Uterus (tissue), 4 donors: ENCODE results near the gene CUTC. TPM values are rescaled to one million over a fixed set of nuclear protein-coding genes. Genes with fewer than 3 reads are reported as not detected.

Source experiments
- DNase-seq, 2 donors: peaks; one replicate each; pipeline ENCODE4 v3.0.0-alpha.2; 2019 to 2020
- H3K27ac ChIP-seq, 2 donors: fragments of 200-600 bp; sonication (generic); 1 replicate in 1 of 2; 2 replicates in 1 of 2; pipeline ENCODE4 v1.5.1; 2016 to 2018
- H3K27me3 ChIP-seq, 2 donors: fragments of 200-600 bp; sonication (generic); one replicate each; pipeline ENCODE4 v1.5.1; 2018 to 2019; ENCODE audit warnings: control low read depth in 1 of 2
- H3K36me3 ChIP-seq, 2 donors: fragments of 200-600 bp; sonication (generic); one replicate each; pipeline ENCODE4 v1.5.1; 2019; ENCODE audit warnings: control low read depth in 1 of 2
- H3K4me1 ChIP-seq, 2 donors: fragments of 200-600 bp; sonication (generic); one replicate each; pipeline ENCODE4 v1.5.1; 2018 to 2019; ENCODE audit warnings: control low read depth in 1 of 2
- H3K4me3 ChIP-seq, 2 donors: fragments of 200-600 bp; sonication (generic); 1 replicate in 1 of 2; 2 replicates in 1 of 2; pipeline ENCODE4 v1.5.1; 2018 to 2019; ENCODE audit warnings: mild to moderate bottlenecking in 1 of 2
- H3K9me3 ChIP-seq, 2 donors: fragments of 200-600 bp; sonication (generic); one replicate each; pipeline ENCODE4 v1.5.1; 2019; ENCODE audit warnings: control low read depth in 1 of 2
- POLR2A ChIP-seq, 2 donors: fragments of 450-650 bp; IDR thresholded peaks; one replicate each; pipeline ENCODE4 v1.6.1; 2016; ENCODE audit warnings: antibody characterized with exemption in 2 of 2, mild to moderate bottlenecking in 1 of 2, moderate library complexity in 1 of 2
- intact Hi-C: fragments of 100-400 bp; cut with DNase I; formaldehyde crosslinking; loops from one replicate; pipeline ENCODE4 v1.15.1; 2023; ENCODE audit warnings: low total_unique reads
- total RNA-seq, 4 donors: library from RNA; depleted of rRNA in 3 of 4; stranded (reverse); fragments of >200 nt in 3 of 4; gene quantifications; one replicate each; pipeline versions ENCODE4 v1.1.0 to v1.2.4, GENCODE V29; 2014 to 2023
- TF ChIP-seq, protein P1 (sequence below), 4 experiments: fragments of 200-600 bp in 2 of 4; fragments of 450-650 bp in 2 of 4; sonication (generic) in 2 of 4; IDR thresholded peaks; one replicate each; pipeline ENCODE4 v1.5.1; 2016 to 2019; ENCODE audit warnings: antibody characterized with exemption in 4 of 4, mild to moderate bottlenecking in 2 of 4, moderate library complexity in 1 of 4
- donor health status: DM: yes; HTN: yes; CAD: no.

Gene CUTC
- total RNA-seq, 4 donors from 2014 or later = 4.4 to 26.6 (median 14.4) TPM

DNA sequence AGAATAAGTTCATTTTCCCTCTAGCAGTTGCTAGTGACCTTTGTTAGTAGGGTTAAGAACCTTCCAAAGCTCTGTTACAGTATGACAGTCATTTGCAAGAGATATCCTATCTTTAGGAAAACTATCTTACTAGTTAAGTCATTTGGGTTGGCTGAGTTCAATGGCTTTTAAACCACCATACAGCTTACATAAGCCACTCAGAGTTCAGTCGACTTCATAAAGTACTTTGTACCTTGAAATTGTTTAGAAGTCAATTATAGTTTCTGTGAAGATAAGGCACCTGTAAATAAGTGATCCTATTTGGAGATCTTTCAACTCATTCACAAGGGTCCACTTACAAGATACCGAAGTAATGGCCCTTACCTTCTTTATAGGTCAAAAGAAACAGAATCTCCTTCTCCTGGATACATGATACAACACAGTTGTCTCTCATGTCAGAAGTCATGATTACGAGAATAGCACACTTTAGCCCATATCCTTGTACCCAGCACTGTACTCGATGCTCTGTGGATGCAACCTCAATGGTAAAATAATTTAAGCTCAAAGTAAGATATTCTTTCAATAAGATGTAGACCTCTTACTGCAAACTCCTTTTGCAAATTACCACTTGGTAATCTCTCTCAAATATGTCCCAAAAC is 38.5 kb downstream of the CUTC start:
- Histone ChIP-seq H3K36me3 (no peaks in the 10 kb centered on the region), H3K9me3 (no peaks in the 10 kb centered on the region), H3K4me1 (no peaks in the 10 kb centered on the region), H3K4me3 (no peak overlapping the region), H3K27me3 (no peaks in the 10 kb centered on the region), H3K27ac (no peak overlapping the region)
- TF ChIP-seq POLR2A (IDR thresholded peaks at IDR 0.05) = no peak
- TF ChIP-seq, protein P1, sequence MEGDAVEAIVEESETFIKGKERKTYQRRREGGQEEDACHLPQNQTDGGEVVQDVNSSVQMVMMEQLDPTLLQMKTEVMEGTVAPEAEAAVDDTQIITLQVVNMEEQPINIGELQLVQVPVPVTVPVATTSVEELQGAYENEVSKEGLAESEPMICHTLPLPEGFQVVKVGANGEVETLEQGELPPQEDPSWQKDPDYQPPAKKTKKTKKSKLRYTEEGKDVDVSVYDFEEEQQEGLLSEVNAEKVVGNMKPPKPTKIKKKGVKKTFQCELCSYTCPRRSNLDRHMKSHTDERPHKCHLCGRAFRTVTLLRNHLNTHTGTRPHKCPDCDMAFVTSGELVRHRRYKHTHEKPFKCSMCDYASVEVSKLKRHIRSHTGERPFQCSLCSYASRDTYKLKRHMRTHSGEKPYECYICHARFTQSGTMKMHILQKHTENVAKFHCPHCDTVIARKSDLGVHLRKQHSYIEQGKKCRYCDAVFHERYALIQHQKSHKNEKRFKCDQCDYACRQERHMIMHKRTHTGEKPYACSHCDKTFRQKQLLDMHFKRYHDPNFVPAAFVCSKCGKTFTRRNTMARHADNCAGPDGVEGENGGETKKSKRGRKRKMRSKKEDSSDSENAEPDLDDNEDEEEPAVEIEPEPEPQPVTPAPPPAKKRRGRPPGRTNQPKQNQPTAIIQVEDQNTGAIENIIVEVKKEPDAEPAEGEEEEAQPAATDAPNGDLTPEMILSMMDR (IDR thresholded peaks at IDR 0.05) = no peak
- intact Hi-C loops = no loop called here
- DNase-seq = no peak

DNA sequence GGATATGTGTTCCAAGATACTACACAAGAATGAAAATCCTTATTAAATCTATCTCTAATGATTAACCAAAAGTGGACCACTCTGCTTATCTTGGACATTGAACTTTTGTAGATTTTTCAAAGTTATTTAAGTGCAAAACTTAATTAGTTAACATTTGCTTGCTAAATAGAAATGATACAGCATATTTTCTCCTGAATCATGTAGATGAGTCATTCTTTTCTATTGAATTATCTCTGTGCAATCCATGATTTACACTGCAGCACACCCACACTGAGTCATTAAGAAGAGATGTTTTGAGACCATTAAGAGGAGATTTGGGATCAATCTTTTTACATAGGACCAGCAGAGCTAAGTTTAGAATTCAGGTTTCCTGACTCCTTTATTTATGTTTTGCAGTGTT is 43.8 kb downstream of the CUTC start:
- H3K4me3 ChIP-seq = no peak overlapping the region
- DNase-seq = no peak
- intact Hi-C loops = no loop called here
- H3K9me3 ChIP-seq = no peaks in the 10 kb centered on the region
- H3K27ac ChIP-seq = peak overlapping the region in 1 of 2 donors; percentile 45
- no peak for TF ChIP-seq POLR2A (IDR thresholded peaks at IDR 0.05)
- H3K4me1 ChIP-seq = no peaks in the 10 kb centered on the region
- H3K36me3 ChIP-seq = no peaks in the 10 kb centered on the region
- H3K27me3 ChIP-seq = no peaks in the 10 kb centered on the region

DNA sequence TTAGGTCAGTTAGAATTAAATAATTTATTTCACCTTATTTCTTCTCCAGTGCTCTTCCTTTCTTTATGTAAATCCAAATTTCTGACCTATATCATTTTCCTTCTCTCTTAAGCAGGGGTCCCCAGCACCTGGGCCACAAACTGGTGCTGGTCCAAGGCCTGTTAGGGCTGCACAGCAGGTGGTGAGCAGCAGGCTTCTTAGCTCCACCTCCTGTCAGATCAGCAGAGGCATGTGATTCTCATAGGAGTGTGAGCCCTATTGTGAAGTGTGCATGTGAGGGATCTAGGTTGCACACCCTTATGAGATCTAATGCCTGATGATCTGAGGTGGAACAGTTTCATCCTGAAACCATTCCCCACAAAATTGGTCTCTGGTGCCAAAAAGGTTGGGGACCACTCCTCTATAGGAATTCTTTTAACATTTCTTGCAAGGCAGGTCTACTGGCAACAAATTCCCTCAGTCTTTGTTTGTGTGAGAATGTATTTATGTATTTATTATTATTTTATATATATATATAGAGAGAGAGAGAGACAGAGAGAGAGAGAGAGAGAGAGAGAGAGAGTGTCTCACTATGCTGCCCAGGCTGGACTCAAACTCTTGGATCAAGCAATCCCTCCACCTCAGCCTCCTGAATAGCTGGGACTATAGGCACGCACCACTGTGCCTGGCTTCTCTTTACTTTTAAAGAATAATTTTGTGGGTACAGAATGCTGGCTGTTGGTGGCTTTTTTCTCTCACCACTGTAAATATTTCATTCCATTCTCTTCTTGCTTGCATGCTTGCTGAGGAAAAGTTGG is 46.1 kb downstream of the CUTC start:
- Histone ChIP-seq H3K4me3 (no peak overlapping the region), H3K36me3 (no peaks in the 10 kb centered on the region), H3K27me3 (no peaks in the 10 kb centered on the region), H3K9me3 (no peaks in the 10 kb centered on the region), H3K27ac (no peak overlapping the region), H3K4me1 (no peaks in the 10 kb centered on the region)
- intact Hi-C loops = no loop called here
- no peak for DNase-seq
- TF ChIP-seq, protein P1 (IDR thresholded peaks at IDR 0.05) = no peak
- TF ChIP-seq POLR2A (IDR thresholded peaks at IDR 0.05) = no peak

DNA sequence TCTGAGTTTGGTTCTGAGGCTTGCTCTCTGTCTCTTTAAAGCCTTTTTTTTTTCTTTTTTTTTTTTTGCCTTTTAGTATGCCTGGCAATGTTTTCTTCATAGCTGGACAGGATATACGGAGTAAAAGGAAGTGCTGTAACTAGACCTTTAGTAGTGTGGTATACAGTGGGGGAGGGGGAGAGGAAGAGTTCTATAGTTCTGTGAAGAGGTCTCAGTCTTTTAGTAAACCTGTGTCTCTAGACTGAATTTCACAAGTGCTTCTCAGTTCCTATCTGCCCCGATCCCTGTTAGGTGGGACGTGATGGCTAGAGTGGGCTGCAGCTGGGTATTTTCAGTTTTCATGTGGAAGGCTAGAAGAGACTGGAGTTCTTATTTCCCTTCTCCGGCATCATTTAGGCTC is 47.3 kb downstream of the CUTC start:
- Histone ChIP-seq H3K27ac (peak overlapping the region; percentile 59 to 82), H3K4me1 (no peaks in the 10 kb centered on the region), H3K27me3 (no peaks in the 10 kb centered on the region), H3K36me3 (no peaks in the 10 kb centered on the region), H3K4me3 (no peak overlapping the region), H3K9me3 (no peaks in the 10 kb centered on the region)
- intact Hi-C loops = no loop called here
- no peak for TF ChIP-seq POLR2A (IDR thresholded peaks at IDR 0.05)
- TF ChIP-seq, protein P1 (IDR thresholded peaks at IDR 0.05) = no peak
- DNase-seq = no peak

DNA sequence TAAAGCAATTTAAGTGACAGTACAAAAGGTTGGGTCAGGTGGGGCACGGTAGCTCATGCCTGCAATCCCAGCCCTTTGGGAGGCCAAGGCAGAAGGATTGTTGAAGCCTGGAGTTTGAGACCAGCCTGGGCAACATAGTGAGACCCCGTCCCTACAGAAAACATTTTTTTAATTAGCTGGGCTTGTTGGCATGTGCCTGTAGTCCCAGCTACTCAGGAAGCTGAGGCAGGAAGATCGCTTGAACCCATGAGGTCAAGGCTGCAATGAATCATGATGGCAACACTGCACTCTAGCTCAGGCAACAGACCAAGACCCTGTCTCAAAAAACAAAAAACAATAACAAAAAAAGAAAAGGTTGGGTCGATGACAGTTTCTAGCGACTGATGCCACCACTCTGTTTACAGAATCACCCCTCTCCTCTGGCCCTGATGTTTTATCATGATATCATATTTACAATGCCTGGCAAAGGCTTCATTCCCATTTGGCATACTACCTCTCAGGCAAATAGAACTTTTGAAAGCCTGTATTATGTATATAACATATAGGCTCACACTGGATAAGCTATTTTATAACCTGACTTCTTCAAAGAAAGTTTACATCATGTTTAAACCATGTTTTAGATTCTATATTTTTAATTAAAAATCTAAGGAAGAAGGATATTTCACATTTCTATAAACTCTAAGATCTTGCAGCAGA is 49.8 kb downstream of the CUTC start:
- TF ChIP-seq POLR2A (IDR thresholded peaks at IDR 0.05) = no peak
- TF ChIP-seq, protein P1 (IDR thresholded peaks at IDR 0.05) = no peak
- Histone ChIP-seq H3K27ac (no peak overlapping the region), H3K36me3 (no peaks in the 10 kb centered on the region), H3K9me3 (no peaks in the 10 kb centered on the region), H3K27me3 (no peaks in the 10 kb centered on the region), H3K4me1 (no peaks in the 10 kb centered on the region), H3K4me3 (no peak overlapping the region)
- no peak for DNase-seq
- intact Hi-C loops = no loop called here
